Cardiac fibroblast (primary cell): ENCODE measurements around the gene HNRNPLL.
"Not testable (repeated sequence)": the region's sequence is repeated elsewhere in the genome, so short reads cannot be mapped to it uniquely, and the experiment has no call there.

ENCODE experiments used
- DNase-seq, 2 donors: peaks; one replicate each; pipeline versions ENCODE4 v3.0.0 to v3.0.0-alpha.2; 2010; ENCODE audit warnings: low read depth in 2 of 2
- H3K4me3 ChIP-seq, 2 donors: replicated peaks in 1 of 2; 1 replicate in 1 of 2; 2 replicates in 1 of 2; pipeline ENCODE4 v1.5.1; 2011; ENCODE audit warnings: low read depth in 2 of 2, low read length in 2 of 2, mild to moderate bottlenecking in 2 of 2, moderate library complexity in 1 of 2
- CTCF ChIP-seq: IDR thresholded peaks from one replicate; pipeline ENCODE4 v1.5.1; 2011; ENCODE audit warnings: low read depth, mild to moderate bottlenecking, low read length, inconsistent platforms

Gene HNRNPLL

GRCh38 chr2:38602732-38603401, at the start of gene HNRNPLL:
TSS of gene HNRNPLL (minus strand) at chr2:38602928. CDS start at chr2:38602626, 302 bp downstream.
- H3K4me3 ChIP-seq, result peak within 1 kb of the TSS; percentile 82 to 83
- DNase-seq, result peak; percentile 98 to 99
- no peak for TF ChIP-seq CTCF

- no peak for TF ChIP-seq CTCF
- no peak overlapping the region for H3K4me3 ChIP-seq
- no peak for DNase-seq
Observed at GRCh38 chr2:38650717-38651116, 48.0 kb upstream of the HNRNPLL start.

GRCh38 chr2:38650012-38650411, 47.3 kb upstream of the HNRNPLL start:
- no peak for DNase-seq
- TF ChIP-seq CTCF, result no peak
- no peak overlapping the region for H3K4me3 ChIP-seq

GRCh38 chr2:38649176-38649728, 46.5 kb upstream of the HNRNPLL start:
- H3K4me3 ChIP-seq, result no peak overlapping the region
- DNase-seq, result no peak
- no peak for TF ChIP-seq CTCF

GRCh38 chr2:38648107-38648761, 45.5 kb upstream of the HNRNPLL start:
- TF ChIP-seq CTCF, result no peak
- no peak overlapping the region for H3K4me3 ChIP-seq
- DNase-seq, result peak in 1 of 2 donors; percentile 21

GRCh38 chr2:38643683-38644511, 41.2 kb upstream of the HNRNPLL start:
- DNase-seq, H3K4me3 ChIP-seq: not testable (repeated sequence)
